Liver (tissue), 9 donors: ENCODE data around the gene EVI5. TPM values are rescaled to one million over a fixed set of nuclear protein-coding genes. Genes with fewer than 3 reads are reported as not detected.

Experiments used
- DNase-seq: peaks from one replicate; pipeline ENCODE4 v3.0.0-alpha.2; 2017; ENCODE audit warnings: low spot score
- H3K27ac ChIP-seq, 2 donors: one replicate each; pipeline ENCODE4 v1.7.0; 2013; ENCODE audit warnings: inconsistent platforms in 2 of 2, low read length in 2 of 2, control low read depth in 1 of 2, low read depth in 1 of 2, mild to moderate bottlenecking in 1 of 2
- H3K27me3 ChIP-seq, 4 donors: one replicate each; pipeline versions ENCODE4 v1.6.1 to v1.7.0; 2013; ENCODE audit warnings: low read length in 3 of 4, inconsistent platforms in 1 of 4, mild to moderate bottlenecking in 1 of 4, moderate library complexity in 1 of 4; ENCODE audit not compliant: control insufficient read depth in 4 of 4, insufficient read depth in 4 of 4
- H3K36me3 ChIP-seq, 4 donors: one replicate each; pipeline versions ENCODE4 v1.6.1 to v1.7.0; 2013; ENCODE audit warnings: low read length in 3 of 4, mild to moderate bottlenecking in 3 of 4, low read depth in 1 of 4, moderate library complexity in 1 of 4; ENCODE audit not compliant: control insufficient read depth in 4 of 4, insufficient read depth in 3 of 4
- H3K4me1 ChIP-seq, 4 donors: one replicate each; pipeline versions ENCODE4 v1.6.1 to v1.7.0; 2013; ENCODE audit warnings: low read length in 3 of 4, mild to moderate bottlenecking in 3 of 4, moderate library complexity in 1 of 4; ENCODE audit not compliant: control insufficient read depth in 4 of 4, insufficient read depth in 4 of 4
- H3K4me3 ChIP-seq, 3 donors: one replicate each; pipeline versions ENCODE4 v1.6.1 to v1.7.0; 2013; ENCODE audit warnings: low read length in 3 of 3, control low read depth in 1 of 3, low read depth in 1 of 3, mild to moderate bottlenecking in 1 of 3
- H3K9ac ChIP-seq, 2 donors: one replicate each; pipeline ENCODE4 v1.7.0; 2013; ENCODE audit warnings: low read length in 2 of 2, mild to moderate bottlenecking in 2 of 2, moderate library complexity in 2 of 2, control low read depth in 1 of 2, low read depth in 1 of 2
- H3K9me3 ChIP-seq, 4 donors: one replicate each; pipeline versions ENCODE4 v1.6.1 to v1.7.0; 2013; ENCODE audit warnings: low read length in 3 of 4; ENCODE audit not compliant: control insufficient read depth in 4 of 4
- FOXA1 ChIP-seq: IDR thresholded peaks from 2 replicates; pipeline ENCODE4 v1.6.1; 2016; ENCODE audit warnings: antibody characterized with exemption
- FOXA2 ChIP-seq: IDR thresholded peaks from 2 replicates; pipeline ENCODE4 v1.6.1; 2016; ENCODE audit warnings: antibody characterized with exemption
- HNF4A ChIP-seq, 2 donors: conservative IDR thresholded peaks; 2 replicates each; pipeline ENCODE4 v1.6.1; 2016; ENCODE audit warnings: antibody characterized with exemption in 2 of 2, mild to moderate bottlenecking in 2 of 2
- HNF4G ChIP-seq: IDR thresholded peaks from 2 replicates; pipeline ENCODE4 v1.6.1; 2016; ENCODE audit warnings: antibody characterized with exemption
- JUND ChIP-seq, 2 donors: IDR thresholded peaks; 2 replicates each; pipeline ENCODE4 v1.6.1; 2016; ENCODE audit warnings: antibody characterized with exemption in 2 of 2
- RAD21 ChIP-seq, 2 donors: IDR thresholded peaks; 2 replicates each; pipeline ENCODE4 v1.6.1; 2016; ENCODE audit warnings: antibody characterized with exemption in 2 of 2, mild to moderate bottlenecking in 2 of 2
- REST ChIP-seq: IDR thresholded peaks from 2 replicates; pipeline ENCODE4 v1.6.1; 2016; ENCODE audit warnings: antibody characterized with exemption, mild to moderate bottlenecking
- RXRA ChIP-seq, 2 donors: IDR thresholded peaks; 2 replicates each; pipeline ENCODE4 v1.6.1; 2017 to 2018; ENCODE audit warnings: antibody characterized with exemption in 2 of 2, mild to moderate bottlenecking in 1 of 2
- SP1 ChIP-seq: IDR thresholded peaks from 2 replicates; pipeline ENCODE4 v1.6.1; 2018; ENCODE audit warnings: antibody characterized with exemption, mild to moderate bottlenecking
- TAF1 ChIP-seq: conservative IDR thresholded peaks from 2 replicates; pipeline ENCODE4 v1.6.1; 2016; ENCODE audit warnings: antibody characterized with exemption, mild to moderate bottlenecking
- WGBS: extraction: QIAGEN DNeasy Blood & Tissue Kit; methylation state at CpG from one replicate; pipeline ENCODE4 v1.1.7; 2013; 5-methylcytosine and 5-hydroxymethylcytosine counted together
- polyA plus RNA-seq, 2 donors: library from polyadenylated mRNA; stranded (reverse) in 1 of 2; unstranded in 1 of 2; fragments of 200-250 nt in 1 of 2; fragments of >200 nt in 1 of 2; fragmentation: Nextera tagmentation in 1 of 2; extraction: Ambion mirVana in 1 of 2; gene quantifications; one replicate each; pipeline versions ENCODE4 v1.2.1 to v1.2.3, GENCODE V29; 2013 to 2015
- total RNA-seq, 2 donors: library from RNA; depleted of rRNA; stranded (reverse); fragments of >200 nt; gene quantifications; one replicate each; pipeline ENCODE4 v1.2.3, GENCODE V29; 2014
- TF ChIP-seq, protein P1 (sequence below): IDR thresholded peaks from 2 replicates; pipeline ENCODE4 v1.6.1; 2016; ENCODE audit warnings: antibody characterized with exemption
- TF ChIP-seq, protein P2 (sequence below): fragments of 150-350 bp; IDR thresholded peaks from 2 replicates; pipeline ENCODE4 v1.5.1; 2017; ENCODE audit warnings: improper control_type of control experiment, low read depth, low read length; ENCODE audit not compliant: missing input control
- TF ChIP-seq, protein P3 (sequence below): IDR thresholded peaks from 2 replicates; pipeline ENCODE4 v1.6.1; 2016; ENCODE audit warnings: antibody characterized with exemption
- TF ChIP-seq, protein P4 (sequence below): IDR thresholded peaks from 2 replicates; pipeline ENCODE4 v1.6.1; 2016; ENCODE audit warnings: antibody characterized with exemption
- donor health status: healthy.
- donor health status: healthy.
- donor health status: healthy.
- donor health status: healthy.
- donor health status: healthy.

EVI5 gene
- total and polyA plus RNA-seq, 4 donors: 4.0 to 35.9 (median 19.1) TPM

GRCh38 chr1:92623187-92623778, 161.6 kb downstream of the EVI5 start:
- Histone ChIP-seq H3K9me3 (no peaks in the 10 kb centered on the region), H3K9ac (no peak overlapping the region), H3K36me3 (peaks cover 0 to 15% (median 6%) of the 10 kb centered on the region in 4 donors), H3K27me3 (no peaks in the 10 kb centered on the region), H3K27ac (no peak overlapping the region), H3K4me3 (no peak overlapping the region), H3K4me1 (no peaks in the 10 kb centered on the region)
- 85% methylated on average over 3 of the region's 3 CpGs for WGBS
- TF ChIP-seq, protein P1, sequence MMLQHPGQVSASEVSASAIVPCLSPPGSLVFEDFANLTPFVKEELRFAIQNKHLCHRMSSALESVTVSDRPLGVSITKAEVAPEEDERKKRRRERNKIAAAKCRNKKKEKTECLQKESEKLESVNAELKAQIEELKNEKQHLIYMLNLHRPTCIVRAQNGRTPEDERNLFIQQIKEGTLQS: no peak
- no peak for TF ChIP-seq FOXA1
- TF ChIP-seq RAD21 (IDR thresholded peaks at IDR 0.05): peak; percentile 69 to 71
- no peak for TF ChIP-seq JUND (IDR thresholded peaks at IDR 0.05)
- TF ChIP-seq, protein P2, sequence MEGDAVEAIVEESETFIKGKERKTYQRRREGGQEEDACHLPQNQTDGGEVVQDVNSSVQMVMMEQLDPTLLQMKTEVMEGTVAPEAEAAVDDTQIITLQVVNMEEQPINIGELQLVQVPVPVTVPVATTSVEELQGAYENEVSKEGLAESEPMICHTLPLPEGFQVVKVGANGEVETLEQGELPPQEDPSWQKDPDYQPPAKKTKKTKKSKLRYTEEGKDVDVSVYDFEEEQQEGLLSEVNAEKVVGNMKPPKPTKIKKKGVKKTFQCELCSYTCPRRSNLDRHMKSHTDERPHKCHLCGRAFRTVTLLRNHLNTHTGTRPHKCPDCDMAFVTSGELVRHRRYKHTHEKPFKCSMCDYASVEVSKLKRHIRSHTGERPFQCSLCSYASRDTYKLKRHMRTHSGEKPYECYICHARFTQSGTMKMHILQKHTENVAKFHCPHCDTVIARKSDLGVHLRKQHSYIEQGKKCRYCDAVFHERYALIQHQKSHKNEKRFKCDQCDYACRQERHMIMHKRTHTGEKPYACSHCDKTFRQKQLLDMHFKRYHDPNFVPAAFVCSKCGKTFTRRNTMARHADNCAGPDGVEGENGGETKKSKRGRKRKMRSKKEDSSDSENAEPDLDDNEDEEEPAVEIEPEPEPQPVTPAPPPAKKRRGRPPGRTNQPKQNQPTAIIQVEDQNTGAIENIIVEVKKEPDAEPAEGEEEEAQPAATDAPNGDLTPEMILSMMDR: peak; percentile 22
- TF ChIP-seq RXRA (IDR thresholded peaks at IDR 0.05): no peak
- no peak for TF ChIP-seq REST
- TF ChIP-seq HNF4G: no peak
- TF ChIP-seq SP1: no peak
- TF ChIP-seq, protein P3, sequence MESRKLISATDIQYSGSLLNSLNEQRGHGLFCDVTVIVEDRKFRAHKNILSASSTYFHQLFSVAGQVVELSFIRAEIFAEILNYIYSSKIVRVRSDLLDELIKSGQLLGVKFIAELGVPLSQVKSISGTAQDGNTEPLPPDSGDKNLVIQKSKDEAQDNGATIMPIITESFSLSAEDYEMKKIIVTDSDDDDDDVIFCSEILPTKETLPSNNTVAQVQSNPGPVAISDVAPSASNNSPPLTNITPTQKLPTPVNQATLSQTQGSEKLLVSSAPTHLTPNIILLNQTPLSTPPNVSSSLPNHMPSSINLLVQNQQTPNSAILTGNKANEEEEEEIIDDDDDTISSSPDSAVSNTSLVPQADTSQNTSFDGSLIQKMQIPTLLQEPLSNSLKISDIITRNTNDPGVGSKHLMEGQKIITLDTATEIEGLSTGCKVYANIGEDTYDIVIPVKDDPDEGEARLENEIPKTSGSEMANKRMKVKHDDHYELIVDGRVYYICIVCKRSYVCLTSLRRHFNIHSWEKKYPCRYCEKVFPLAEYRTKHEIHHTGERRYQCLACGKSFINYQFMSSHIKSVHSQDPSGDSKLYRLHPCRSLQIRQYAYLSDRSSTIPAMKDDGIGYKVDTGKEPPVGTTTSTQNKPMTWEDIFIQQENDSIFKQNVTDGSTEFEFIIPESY: no peak
- no peak for TF ChIP-seq HNF4A (conservative IDR thresholded peaks at IDR 0.05)
- no peak for TF ChIP-seq FOXA2
- TF ChIP-seq, protein P4, sequence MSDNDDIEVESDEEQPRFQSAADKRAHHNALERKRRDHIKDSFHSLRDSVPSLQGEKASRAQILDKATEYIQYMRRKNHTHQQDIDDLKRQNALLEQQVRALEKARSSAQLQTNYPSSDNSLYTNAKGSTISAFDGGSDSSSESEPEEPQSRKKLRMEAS: no peak
- no peak for TF ChIP-seq TAF1
- no peak for DNase-seq
